Neural cell (in vitro differentiated cells): ENCODE measurements around the gene PLA2G2C. TPM values are rescaled to one million over a fixed set of nuclear protein-coding genes. Genes with fewer than 3 reads are reported as not detected.
A peak's percentile ranks its signal among the peaks of the same experiment; 100 is the strongest.

Source experiments
- H2AFZ ChIP-seq: fragments of 200-600, 300-800 bp; sonication (generic), shearing (Covaris generic); 2 replicates; pipeline ENCODE4 v1.6.0; 2014; ENCODE audit warnings: low read depth, mild to moderate bottlenecking, antibody characterized with exemption, low read length, moderate library complexity
- H3F3A ChIP-seq: fragments of 200-600 bp; shearing (Covaris generic); 2 replicates; pipeline ENCODE4 v1.6.1; 2016; ENCODE audit warnings: mild to moderate bottlenecking, moderate library complexity, mixed read lengths, antibody characterized with exemption, low read length; ENCODE audit not compliant: insufficient read depth, poor library complexity, severe bottlenecking
- H3K27ac ChIP-seq: fragments of 200-600, 300-800 bp; sonication (generic), shearing (Covaris generic); 2 replicates; pipeline ENCODE4 v1.5.1; 2014; ENCODE audit warnings: mild to moderate bottlenecking, low read length, moderate library complexity
- H3K27me3 ChIP-seq: fragments of 300-800, 200-600 bp; sonication (generic), shearing (Covaris generic); 2 replicates; pipeline ENCODE4 v1.6.0; 2014; ENCODE audit warnings: mild to moderate bottlenecking, low read depth, low read length, moderate library complexity; ENCODE audit not compliant: insufficient read depth
- H3K36me3 ChIP-seq: fragments of 300-800, 200-600 bp; sonication (generic), shearing (Covaris generic); 2 replicates; pipeline ENCODE4 v1.5.1; 2014; ENCODE audit warnings: mild to moderate bottlenecking, antibody characterized with exemption, low read length, moderate library complexity; ENCODE audit not compliant: insufficient read depth
- H3K4me2 ChIP-seq: fragments of 300-800, 200-600 bp; sonication (generic), shearing (Covaris generic); 2 replicates; pipeline ENCODE4 v1.6.0; 2014; ENCODE audit warnings: mild to moderate bottlenecking, low read length
- H3K4me3 ChIP-seq: fragments of 300-800, 200-600 bp; sonication (generic), shearing (Covaris generic); 2 replicates; pipeline ENCODE4 v1.5.1; 2014; ENCODE audit warnings: mild to moderate bottlenecking, low read length, moderate library complexity
- H3K79me2 ChIP-seq: fragments of 200-600 bp; shearing (Covaris generic); replicated peaks from 2 replicates; pipeline ENCODE4 v1.6.0; 2014; ENCODE audit warnings: mild to moderate bottlenecking, low read length, moderate library complexity; ENCODE audit not compliant: insufficient read depth
- H3K9ac ChIP-seq: fragments of 300-800, 200-600 bp; sonication (generic), shearing (Covaris generic); 2 replicates; pipeline ENCODE4 v1.6.1; 2016; ENCODE audit warnings: mild to moderate bottlenecking, low read length, mixed read lengths
- H3K9me2 ChIP-seq: fragments of 200-600 bp; shearing (Covaris generic); 2 replicates; pipeline ENCODE4 v1.6.1; 2016; ENCODE audit warnings: mild to moderate bottlenecking, low read length, mixed read lengths; ENCODE audit not compliant: insufficient read depth
- H3K9me3 ChIP-seq: fragments of 200-600, 300-800 bp; sonication (generic), shearing (Covaris generic); 2 replicates; pipeline ENCODE4 v1.6.1; 2016; ENCODE audit warnings: mild to moderate bottlenecking, mixed run types, low read length, moderate library complexity, mixed read lengths
- H4K20me1 ChIP-seq: fragments of 200-600 bp; shearing (Covaris generic); 2 replicates; pipeline ENCODE4 v1.6.1; 2016; ENCODE audit warnings: mild to moderate bottlenecking, mixed run types; ENCODE audit not compliant: insufficient read depth
- CTCF ChIP-seq: fragments of 450-650 bp; IDR thresholded peaks from 2 replicates; pipeline ENCODE4 v1.5.1; 2014; ENCODE audit warnings: antibody characterized with exemption, mild to moderate bottlenecking, moderate library complexity; ENCODE audit not compliant: poor library complexity, severe bottlenecking
- EP300 ChIP-seq: fragments of 450-650 bp; conservative IDR thresholded peaks from 2 replicates; pipeline ENCODE4 v1.6.1; 2014; ENCODE audit warnings: antibody characterized with exemption, mild to moderate bottlenecking, moderate library complexity; ENCODE audit not compliant: poor library complexity, severe bottlenecking
- EZH2 ChIP-seq: fragments of 200-600, 300-800 bp; shearing (Covaris generic), sonication (generic); IDR thresholded peaks from 2 replicates; pipeline ENCODE4 v1.6.1; 2014; ENCODE audit warnings: antibody characterized with exemption, low read length, borderline replicate concordance, mild to moderate bottlenecking; ENCODE audit not compliant: insufficient read depth, poor library complexity, severe bottlenecking
- MXI1 ChIP-seq: fragments of 450-650 bp; conservative IDR thresholded peaks from 2 replicates; pipeline ENCODE4 v1.6.1; 2014; ENCODE audit warnings: antibody characterized with exemption, mild to moderate bottlenecking; ENCODE audit not compliant: poor library complexity, severe bottlenecking
- POLR2AphosphoS5 ChIP-seq: IDR thresholded peaks from 2 replicates; pipeline ENCODE4 v1.6.1; 2012
- RAD21 ChIP-seq: fragments of 450-650 bp; conservative IDR thresholded peaks from 2 replicates; pipeline ENCODE4 v1.6.1; 2014; ENCODE audit warnings: antibody characterized with exemption, mild to moderate bottlenecking, moderate library complexity
- REST ChIP-seq: IDR thresholded peaks from 2 replicates; pipeline ENCODE4 v1.6.1; 2012; ENCODE audit warnings: borderline replicate concordance
- SMC3 ChIP-seq: fragments of 450-650 bp; conservative IDR thresholded peaks from 2 replicates; pipeline ENCODE4 v1.6.1; 2014; ENCODE audit warnings: antibody characterized with exemption, mild to moderate bottlenecking, moderate library complexity; ENCODE audit not compliant: poor library complexity
- TAF1 ChIP-seq: IDR thresholded peaks from 2 replicates; pipeline ENCODE4 v1.6.1; 2012; ENCODE audit warnings: low read depth
- polyA plus RNA-seq: library from polyadenylated mRNA; depleted of rRNA; stranded (reverse); fragments of >200 nt; gene quantifications from 2 replicates; pipeline ENCODE4 v1.2.3, GENCODE V29; 2014

The PLA2G2C gene
- polyA plus RNA-seq, 1 donor from 2014 or later = not detected

- Histone ChIP-seq H3K4me2 (no peak overlapping the region), H4K20me1 (no peaks in the 10 kb centered on the region), H3K9ac (no peak overlapping the region), H3K36me3 (no peaks in the 10 kb centered on the region), H3K27ac (no peak overlapping the region), H3K79me2 (no peaks in the 10 kb centered on the region), H3K9me3 (no peaks in the 10 kb centered on the region), H2AFZ (no peak overlapping the region), H3K27me3 (no peaks in the 10 kb centered on the region), H3F3A (no peaks in the 10 kb centered on the region), H3K9me2 (no peaks in the 10 kb centered on the region), H3K4me3 (no peak overlapping the region)
- TF ChIP-seq CTCF (no peak), EP300 (no peak), POLR2AphosphoS5 (no peak), REST (no peak), MXI1 (no peak), SMC3 (no peak), RAD21 (no peak), EZH2 (no peak), TAF1 (no peak)
Measured at GRCh38 chr1:20224546-20224945, 38.2 kb upstream of the PLA2G2C start.

- no peaks in the 10 kb centered on the region for H3K9me2 ChIP-seq
- H3K4me3 ChIP-seq = no peak overlapping the region
- H2AFZ ChIP-seq = no peak overlapping the region
- no peaks in the 10 kb centered on the region for H3K36me3 ChIP-seq
- no peaks in the 10 kb centered on the region for H4K20me1 ChIP-seq
- H3K9ac ChIP-seq = no peak overlapping the region
- H3K27me3 ChIP-seq = no peaks in the 10 kb centered on the region
- H3K27ac ChIP-seq = peak overlapping the region; percentile 17
- H3K9me3 ChIP-seq = no peaks in the 10 kb centered on the region
- no peaks in the 10 kb centered on the region for H3K79me2 ChIP-seq
- no peak for TF ChIP-seq EZH2
- TF ChIP-seq EP300 = no peak
- TF ChIP-seq MXI1 = no peak
- TF ChIP-seq SMC3 = no peak
- TF ChIP-seq RAD21 = no peak
- TF ChIP-seq POLR2AphosphoS5 = no peak
- no peak for TF ChIP-seq CTCF
- no peak for TF ChIP-seq REST
- TF ChIP-seq TAF1 = no peak
- H3K4me2 ChIP-seq = no peak overlapping the region
- H3F3A ChIP-seq = no peaks in the 10 kb centered on the region
Measured at GRCh38 chr1:20223551-20224419, 37.5 kb upstream of the PLA2G2C start.
